HG03025 (cell line): ENCODE measurements around the gene WDR70.
"Not testable (repeated sequence)": the region's sequence is repeated elsewhere in the genome, so short reads cannot be mapped to it uniquely, and the experiment has no call there.

Experiments used
- ATAC-seq: cut with Tn5 transposase; IDR thresholded peaks from one replicate; pipeline ENCODE4 v1.9.1; 2021; ENCODE audit warnings: mild to moderate bottlenecking, moderate library complexity; ENCODE audit not compliant: unreplicated experiment, low FRiP score

Gene WDR70

DNA sequence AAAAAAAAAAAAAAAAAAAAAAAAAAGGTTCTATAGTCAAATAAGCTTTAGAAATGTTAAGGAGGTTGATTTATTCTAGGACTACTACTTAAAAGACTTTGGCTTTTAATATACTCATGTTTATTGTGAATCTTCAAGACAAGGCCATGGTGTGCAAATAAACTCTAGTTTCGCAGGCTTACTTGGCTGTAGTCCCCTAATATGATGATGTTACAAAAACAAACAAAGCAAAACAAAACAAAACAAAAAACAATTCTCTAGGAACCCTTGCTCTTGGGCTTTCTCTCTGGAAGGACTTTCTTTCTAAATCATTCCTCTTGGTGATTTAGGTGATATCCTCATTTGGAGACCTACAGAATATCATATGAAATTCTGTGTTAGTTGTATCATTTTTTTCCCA is 288.7 kb downstream of the WDR70 start:
- no peak for ATAC-seq

DNA sequence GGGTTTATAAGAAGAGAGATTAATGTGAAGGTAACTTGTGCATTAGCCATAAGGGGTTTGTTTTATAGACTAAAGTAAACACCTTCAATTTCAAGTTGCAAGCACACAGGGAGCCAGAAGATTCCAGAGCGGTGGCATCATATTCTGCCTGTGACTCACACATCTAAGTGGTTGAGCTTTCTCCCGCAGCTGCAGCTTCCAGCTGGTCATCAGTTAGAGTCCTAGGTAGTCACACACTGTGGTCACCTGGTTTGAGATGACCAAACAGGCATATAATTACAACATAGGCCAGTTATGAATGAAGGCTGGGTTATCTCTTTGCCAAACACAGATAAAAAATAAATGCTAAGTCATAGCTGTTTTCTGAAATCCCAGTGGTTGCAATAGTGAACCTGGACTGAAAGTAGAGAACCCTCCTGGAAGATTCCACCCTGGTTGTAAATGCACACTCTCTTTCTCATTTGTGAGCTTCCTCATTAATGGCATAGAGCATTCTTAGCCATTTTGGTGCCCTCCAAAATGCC is 289.5 kb downstream of the WDR70 start:
- ATAC-seq = no peak

DNA sequence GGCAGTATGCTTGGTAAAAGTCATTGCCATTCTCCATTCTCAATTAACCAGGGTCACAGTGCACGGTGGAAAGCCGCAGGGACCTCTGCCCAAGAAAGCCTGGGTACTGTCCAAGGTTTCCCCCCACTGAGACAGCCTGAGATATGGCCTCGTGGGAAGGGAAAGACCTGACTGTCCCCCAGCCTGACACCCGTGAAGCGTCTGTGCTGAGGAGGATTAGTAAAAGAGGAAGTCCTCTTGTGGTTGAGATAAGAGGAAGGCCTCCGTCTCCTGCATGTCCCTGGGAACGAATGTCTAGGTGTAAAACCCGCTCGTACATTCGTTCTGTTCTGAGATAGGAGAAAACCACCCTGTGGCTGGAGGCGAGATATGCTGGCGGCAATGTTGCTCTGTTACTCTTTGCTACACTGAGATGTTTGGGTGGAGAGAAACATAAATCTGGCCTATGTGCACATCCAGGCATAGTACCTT is 293.0 kb downstream of the WDR70 start:
- ATAC-seq = not testable (repeated sequence)

GRCh38 chr5:37674361-37674760 is 295.2 kb downstream of the WDR70 start:
- ATAC-seq = not testable (repeated sequence)

- ATAC-seq = not testable (repeated sequence)
These were observed 300.2 kb downstream of the WDR70 start for GRCh38 chr5:37679326-37679725.

DNA sequence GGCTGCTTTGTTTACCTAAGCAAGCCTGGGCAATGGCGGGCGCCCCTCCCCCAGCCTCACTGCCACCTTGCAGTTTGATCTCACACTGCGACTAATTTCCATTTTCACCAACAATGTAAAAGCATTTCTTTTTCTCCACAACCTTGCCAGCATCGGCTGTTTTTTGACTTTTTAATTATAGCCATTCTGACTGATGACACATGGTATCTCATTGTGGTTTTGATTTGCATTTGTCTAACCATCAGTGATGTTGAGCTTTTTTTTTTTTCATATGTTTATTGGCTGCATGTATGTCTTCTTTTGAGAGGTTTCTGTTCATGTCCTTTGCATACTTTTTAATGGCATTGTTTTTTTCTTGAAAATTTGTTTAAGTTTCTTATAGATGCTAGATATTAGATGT is 300.8 kb downstream of the WDR70 start:
- ATAC-seq = not testable (repeated sequence)

- no peak for ATAC-seq
These were observed 304.0 kb downstream of the WDR70 start for GRCh38 chr5:37683072-37683471.

- ATAC-seq = no peak
These were observed 306.1 kb downstream of the WDR70 start for GRCh38 chr5:37685211-37685610.

DNA sequence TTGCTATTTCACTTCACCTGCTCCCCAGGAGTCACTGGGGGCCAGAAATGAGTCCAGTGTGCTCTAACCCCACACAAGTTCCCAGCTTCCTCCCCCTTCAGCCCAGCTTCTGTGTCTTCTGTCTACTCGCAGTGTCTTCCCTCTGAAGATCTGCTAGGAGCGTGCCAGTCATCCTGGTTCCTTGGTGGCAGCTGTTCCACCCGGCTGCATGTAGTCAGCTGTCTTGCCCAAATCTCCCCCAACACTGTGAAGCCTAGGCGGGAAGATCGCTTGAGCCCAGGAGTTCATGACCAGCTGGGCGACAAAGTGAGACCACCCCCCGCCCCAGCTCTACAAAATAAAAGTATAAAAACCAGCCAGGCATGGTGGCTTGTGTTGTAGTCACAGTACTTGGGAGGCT is 306.7 kb downstream of the WDR70 start:
- ATAC-seq = no peak

DNA sequence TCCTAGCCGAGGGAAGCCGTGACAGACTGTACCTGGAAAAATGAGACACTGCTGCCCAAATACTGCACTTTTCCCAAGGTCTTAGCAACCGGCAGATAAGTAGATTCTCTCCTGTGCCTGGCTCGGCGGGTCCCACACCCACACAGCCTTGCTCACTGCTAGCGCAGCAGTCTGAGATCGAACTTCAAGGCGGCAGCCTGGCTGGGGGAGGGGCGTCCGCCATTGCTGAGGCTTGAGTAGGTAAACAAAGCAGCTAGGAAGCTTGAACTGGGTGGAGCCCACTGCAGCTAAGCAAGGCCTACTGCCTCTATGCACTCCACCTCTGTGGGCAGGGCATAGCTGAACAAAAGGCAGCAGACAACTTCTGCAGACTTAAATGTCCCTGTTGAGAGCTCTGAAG is 309.8 kb downstream of the WDR70 start:
- not testable (repeated sequence) for ATAC-seq

GRCh38 chr5:37694333-37694732 is 315.2 kb downstream of the WDR70 start:
- ATAC-seq = not testable (repeated sequence)

DNA sequence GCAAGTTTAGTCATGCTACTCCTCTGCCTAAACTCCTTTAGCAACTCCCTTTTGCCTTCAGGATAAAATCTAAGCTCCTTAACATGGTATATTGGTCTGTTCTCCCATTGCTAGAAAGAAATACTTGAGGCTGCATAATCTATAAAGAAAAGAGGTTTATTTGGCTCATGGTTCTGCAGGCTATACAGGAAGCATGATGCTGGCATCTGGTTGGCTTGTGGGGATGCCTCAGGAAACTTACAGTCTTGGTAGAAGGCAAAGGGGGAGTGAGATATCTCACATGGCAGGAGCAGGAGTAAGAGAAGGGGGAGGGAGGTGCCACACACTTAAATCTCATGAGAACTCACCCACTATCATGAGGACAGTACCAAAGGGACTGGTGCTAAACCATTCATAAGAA is 315.7 kb downstream of the WDR70 start:
- ATAC-seq = no peak

- ATAC-seq = no peak
These were observed 316.5 kb downstream of the WDR70 start for GRCh38 chr5:37695647-37696046.

DNA sequence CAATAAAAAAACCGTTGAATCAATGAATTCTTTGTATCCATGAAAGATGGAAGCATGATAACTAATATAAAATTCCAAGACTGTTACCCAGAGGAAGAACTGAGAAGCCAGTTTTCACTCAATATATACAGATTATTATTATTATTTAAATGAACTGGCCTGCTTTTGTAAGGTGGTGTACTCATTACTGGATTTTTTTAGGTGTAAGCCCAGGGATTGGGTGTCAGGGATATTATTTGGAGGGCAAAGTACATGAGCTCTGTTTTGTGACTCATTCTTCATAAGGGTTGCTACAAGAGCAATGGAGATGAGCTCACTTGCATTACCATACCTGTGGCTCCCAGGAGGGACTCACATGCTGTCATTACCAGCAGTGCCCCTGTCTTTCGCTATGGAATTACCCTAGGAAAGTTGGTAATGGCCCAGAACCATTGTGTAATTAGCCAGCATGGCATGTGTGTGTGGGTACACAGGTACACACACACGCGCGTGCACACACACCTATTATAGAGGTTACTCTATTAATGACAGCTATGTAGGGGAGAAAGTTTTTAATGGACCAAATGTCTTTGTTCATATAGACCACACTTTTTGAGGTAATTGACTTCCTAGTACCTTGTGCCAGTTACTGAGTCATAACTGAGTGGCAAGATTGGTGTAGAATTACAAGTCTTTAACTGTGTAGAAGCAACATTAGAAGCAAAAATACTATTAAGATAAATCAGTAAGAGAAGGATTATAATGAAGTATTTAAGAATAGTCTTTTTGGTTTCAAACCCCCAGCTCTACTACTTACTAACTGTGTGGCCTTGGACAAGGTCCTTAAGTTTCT is 317.3 kb downstream of the WDR70 start:
- ATAC-seq = no peak

DNA sequence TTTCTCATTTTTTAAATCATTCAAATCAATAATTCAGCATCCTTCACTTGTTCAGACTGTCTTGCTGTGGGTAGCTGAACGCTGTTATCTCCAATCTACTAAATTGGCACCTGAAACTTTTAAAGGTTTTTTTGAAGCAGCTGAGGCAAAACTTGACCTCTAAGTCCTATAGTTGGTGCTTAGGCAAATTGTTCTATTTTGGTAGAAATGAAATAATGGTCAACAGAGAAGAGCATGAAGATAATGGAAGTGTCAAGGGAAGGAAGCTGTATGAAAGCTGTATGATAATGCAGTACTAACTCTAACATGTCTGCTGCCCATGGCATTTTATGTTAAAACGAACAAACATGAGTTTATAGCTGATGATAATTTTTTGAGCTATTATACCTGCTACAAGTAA is 322.8 kb downstream of the WDR70 start:
- no peak for ATAC-seq

DNA sequence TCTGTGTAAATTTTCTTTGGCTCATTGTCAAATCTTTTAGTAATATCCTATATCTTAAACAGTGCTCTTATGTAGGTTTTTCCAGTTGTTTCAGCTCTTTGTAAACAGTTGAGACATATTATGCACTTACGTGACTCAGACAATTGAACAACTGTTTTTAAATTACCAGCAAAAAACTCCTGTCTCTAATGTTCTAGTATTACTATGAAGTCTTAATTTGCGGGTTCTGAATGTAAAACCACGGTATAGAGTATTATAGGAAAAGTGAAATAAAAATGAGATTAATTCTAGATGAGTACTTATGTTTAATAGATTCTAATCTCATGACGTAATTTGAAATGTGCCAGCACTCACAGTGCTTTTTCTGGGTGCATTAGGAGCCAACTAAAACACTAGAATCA is 324.7 kb downstream of the WDR70 start:
- ATAC-seq = no peak

GRCh38 chr5:37704406-37704805 is 325.3 kb downstream of the WDR70 start:
- no peak for ATAC-seq

DNA sequence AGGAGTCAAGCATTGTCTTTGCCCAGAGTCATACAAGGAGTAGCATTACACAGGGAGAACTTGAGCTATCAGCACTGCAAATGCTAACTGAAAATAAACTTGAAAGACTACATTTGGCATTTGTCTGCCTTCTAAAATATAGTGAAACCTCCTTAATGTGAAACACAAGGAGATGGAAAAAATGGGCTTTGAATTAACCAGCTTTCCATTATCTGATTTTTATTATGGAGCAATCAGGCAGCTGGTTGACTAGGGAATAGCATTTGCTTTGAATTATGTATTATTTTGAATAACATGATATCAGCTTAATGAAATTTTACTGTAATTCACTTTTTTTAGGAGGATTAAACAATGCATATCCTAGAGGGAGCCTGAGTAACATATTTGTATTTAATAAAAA is 329.9 kb downstream of the WDR70 start:
- no peak for ATAC-seq

DNA sequence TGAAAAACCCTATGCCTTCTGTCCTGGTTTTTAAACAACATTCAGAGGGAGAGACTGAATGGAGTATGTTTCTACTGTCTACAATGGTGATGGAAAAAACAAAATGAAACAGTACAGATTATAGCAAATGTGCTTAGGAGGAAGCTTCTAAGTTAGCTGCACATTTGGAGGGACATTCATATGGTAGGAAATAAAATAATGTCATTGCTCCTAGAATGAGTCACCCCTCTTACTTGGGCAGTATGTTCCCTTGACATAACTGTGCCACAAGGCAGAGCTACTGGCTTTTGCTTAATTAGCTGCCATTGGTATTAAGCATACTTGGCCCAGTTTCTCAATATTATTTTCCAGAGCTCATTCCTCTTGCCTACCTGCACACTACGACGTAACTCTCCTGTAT is 331.8 kb downstream of the WDR70 start:
- ATAC-seq = no peak

DNA sequence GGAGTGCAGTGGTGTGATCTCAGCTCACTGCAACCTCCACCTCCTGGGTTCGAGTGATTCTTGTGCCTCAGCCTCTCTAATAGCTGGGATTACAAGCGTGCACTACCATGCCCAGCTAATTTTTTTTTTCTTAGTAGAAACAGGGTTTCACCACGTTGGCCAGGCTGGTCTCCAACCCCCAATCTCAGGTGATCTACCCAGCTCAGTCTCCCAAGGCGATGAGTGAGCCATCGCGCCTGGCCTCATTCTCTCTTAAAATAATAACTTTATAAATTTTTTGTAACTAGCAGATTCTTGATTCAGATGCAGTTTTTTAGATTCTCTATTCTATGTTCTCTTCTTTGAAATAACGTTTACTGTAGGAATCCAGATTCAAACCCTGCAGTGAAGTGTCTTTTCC is 333.6 kb downstream of the WDR70 start:
- no peak for ATAC-seq

- no peak for ATAC-seq
These were observed 335.6 kb downstream of the WDR70 start for GRCh38 chr5:37714756-37715155.

- no peak for ATAC-seq
These were observed 336.2 kb downstream of the WDR70 start for GRCh38 chr5:37715361-37715760.
